B cell (primary cell): ENCODE results near the gene PARD3B. TPM values are rescaled to one million over a fixed set of nuclear protein-coding genes. Genes with fewer than 3 reads are reported as not detected.

ENCODE experiments used
- ATAC-seq: fragments of 200-7000 bp; cut with Tn5 transposase; one replicate; pipeline ENCODE4 v1.10.0; 2021; ENCODE audit warnings: low read depth, mild to moderate bottlenecking, moderate number of reproducible peaks, moderate library complexity
- CTCF ChIA-PET: fragments of 350-600 bp; sonication (Branson Sonifier 250); formaldehyde crosslinking; loops from one replicate; lab custom pipeline; 2021; ENCODE audit warnings: antibody characterized with exemption, inconsistent platforms; lab: Charles Lee
- POLR2A ChIA-PET: fragments of 350-600 bp; sonication (Branson Sonifier 250); formaldehyde crosslinking; loops from one replicate; lab custom pipeline; 2021; ENCODE audit warnings: antibody characterized with exemption; lab: Charles Lee
- DNase-seq: peaks from one replicate; pipeline ENCODE4 v3.0.0; 2013
- H2AFZ ChIP-seq: 2 replicates; pipeline ENCODE4 v1.6.1; 2012; ENCODE audit warnings: mild to moderate bottlenecking, low read depth, low read length; ENCODE audit not compliant: insufficient read depth, poor library complexity, severe bottlenecking
- H3K27ac ChIP-seq, 2 donors: 1 replicate in 1 of 2; 2 replicates in 1 of 2; pipeline ENCODE4 v1.5.1; 2012 to 2013; ENCODE audit warnings: low read length in 2 of 2, mild to moderate bottlenecking in 2 of 2, moderate library complexity in 1 of 2
- H3K27me3 ChIP-seq, 4 experiments: fragments of 200-600 bp in 1 of 4; sonication (generic) in 1 of 4; replicated peaks in 1 of 4; 1 replicate in 2 of 4; 2 replicates in 2 of 4; pipeline versions ENCODE4 v1.6.1 to v1.7.0; 2013 to 2016; ENCODE audit warnings: low read length in 3 of 4, mild to moderate bottlenecking in 2 of 4, mixed read lengths in 1 of 4, moderate library complexity in 1 of 4; ENCODE audit not compliant: insufficient read depth in 4 of 4, control insufficient read depth in 3 of 4; ENCODE audit errors: control extremely low read depth in 1 of 4
- H3K36me3 ChIP-seq, 2 experiments: replicated peaks in 1 of 2; 1 replicate in 1 of 2; 2 replicates in 1 of 2; pipeline versions ENCODE4 v1.6.1 to v1.7.1; 2013; ENCODE audit warnings: low read length in 1 of 2; ENCODE audit not compliant: insufficient read depth in 2 of 2, control insufficient read depth in 1 of 2; ENCODE audit errors: control extremely low read depth in 1 of 2, extremely low read depth in 1 of 2
- H3K4me1 ChIP-seq, 2 donors: fragments of 200-600 bp in 1 of 2; sonication (generic) in 1 of 2; 1 replicate in 1 of 2; 2 replicates in 1 of 2; pipeline versions ENCODE4 v1.5.1 to v1.6.1; 2013 to 2017; ENCODE audit warnings: low read length in 2 of 2; ENCODE audit not compliant: control insufficient read depth in 2 of 2, insufficient read depth in 2 of 2
- H3K4me2 ChIP-seq: replicated peaks from 2 replicates; pipeline ENCODE3; 2012; ENCODE audit warnings: mild to moderate bottlenecking, low read depth, low read length; ENCODE audit not compliant: poor library complexity, severe bottlenecking
- H3K4me3 ChIP-seq, 5 experiments: fragments of 200-600 bp in 1 of 5; sonication (generic) in 1 of 5; 1 replicate in 3 of 5; 2 replicates in 2 of 5; pipeline versions ENCODE4 v1.5.1 to v1.7.0; 2011 to 2016; ENCODE audit warnings: low read length in 4 of 5, mild to moderate bottlenecking in 4 of 5, low read depth in 2 of 5, control low read depth in 1 of 5, moderate library complexity in 1 of 5; ENCODE audit not compliant: insufficient read depth in 1 of 5; ENCODE audit errors: control extremely low read depth in 1 of 5, extremely low read depth in 1 of 5
- H3K79me2 ChIP-seq: fragments of 200-600 bp; sonication (generic); one replicate; pipeline ENCODE4 v1.6.0; 2016; ENCODE audit warnings: low read length; ENCODE audit not compliant: control insufficient read depth, insufficient read depth
- H3K9ac ChIP-seq: fragments of 200-600 bp; sonication (generic); 2 replicates; pipeline ENCODE4 v1.6.1; 2017; ENCODE audit warnings: mild to moderate bottlenecking, low read length, moderate library complexity
- H3K9me3 ChIP-seq, 3 donors: one replicate each; pipeline versions ENCODE4 v1.6.1 to v1.7.1; 2013; ENCODE audit warnings: low read length in 2 of 3; ENCODE audit not compliant: control insufficient read depth in 2 of 3, insufficient read depth in 1 of 3; ENCODE audit errors: control extremely low read depth in 1 of 3
- H4K20me1 ChIP-seq: 2 replicates; pipeline ENCODE4 v1.6.0; 2012; ENCODE audit warnings: mild to moderate bottlenecking, low read length; ENCODE audit not compliant: insufficient read depth, control insufficient read depth, poor library complexity, severe bottlenecking
- H3K27ac Mint-ChIP-seq: one replicate; pipeline ENCODE4 v1.8.0; 2021; ENCODE audit warnings: mixed read lengths
- H3K27me3 Mint-ChIP-seq: one replicate; pipeline ENCODE4 v1.8.0; 2021; ENCODE audit warnings: mixed read lengths
- H3K4me1 Mint-ChIP-seq: one replicate; pipeline ENCODE4 v1.8.0; 2021; ENCODE audit warnings: mixed read lengths
- H3K4me3 Mint-ChIP-seq: one replicate; pipeline ENCODE4 v1.8.0; 2021; ENCODE audit warnings: mixed read lengths
- H3K9me3 Mint-ChIP-seq: one replicate; pipeline ENCODE4 v1.8.0; 2022; ENCODE audit warnings: mixed read lengths; ENCODE audit not compliant: insufficient read depth
- EZH2 ChIP-seq: IDR thresholded peaks from 2 replicates; pipeline ENCODE4 v1.6.1; 2012; ENCODE audit warnings: borderline replicate concordance, low read depth, mild to moderate bottlenecking, moderate library complexity, low read length; ENCODE audit not compliant: insufficient read depth, poor library complexity, severe bottlenecking
- WGBS: methylation state at CpG from one replicate; pipeline ENCODE4 v1.1.5; 2013; ENCODE audit warnings: missing lambda C conversion rate; ENCODE audit not compliant: insufficient coverage; 5-methylcytosine and 5-hydroxymethylcytosine counted together
- intact Hi-C: fragments of 100-400 bp; cut with micrococcal nuclease; formaldehyde crosslinking; loops from one replicate; pipeline ENCODE4 v1.10.0; 2022
- polyA plus RNA-seq: library from polyadenylated mRNA; depleted of rRNA; stranded (reverse); fragments of >200 nt; gene quantifications from 2 replicates; pipeline ENCODE4 v1.2.3, GENCODE V29; 2012
- total RNA-seq, 2 donors: library from RNA; stranded (reverse); fragments of 120-200 nt in 1 of 2; gene quantifications; 1 replicate in 1 of 2; 2 replicates in 1 of 2; pipeline versions ENCODE4 v1.2.3 to v1.2.4, GENCODE V29; 2013 to 2022
- TF ChIP-seq, protein P1 (sequence below): fragments of 200-600 bp; IDR thresholded peaks from one replicate; pipeline ENCODE4 v1.8.0; 2022; ENCODE audit warnings: antibody characterized with exemption, mild to moderate bottlenecking

PARD3B gene
- total and polyA plus RNA-seq, 2 donors (not counting 1 experiment from before 2014, with no cell fraction given) = not detected

DNA sequence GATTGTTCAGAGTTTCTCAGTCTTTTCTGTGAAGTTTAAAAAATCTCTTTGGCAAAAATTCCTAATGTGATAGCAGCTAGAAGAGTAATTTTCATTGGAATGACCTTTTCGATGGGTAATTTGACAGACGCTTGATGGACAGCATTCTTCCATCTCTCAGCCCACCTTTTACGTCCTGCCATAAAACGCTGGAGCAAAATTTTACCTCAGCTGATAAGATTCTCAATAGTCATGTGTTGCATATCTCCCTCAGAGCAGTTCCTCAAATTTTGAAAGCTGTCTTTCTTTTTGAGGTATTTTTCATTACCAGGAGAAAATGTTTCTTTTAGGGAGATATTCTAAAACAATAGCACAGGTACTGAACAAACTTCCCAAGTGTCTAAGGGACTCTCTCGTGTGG, 441.4 kb downstream of the PARD3B start:
- TF ChIP-seq, protein P1, sequence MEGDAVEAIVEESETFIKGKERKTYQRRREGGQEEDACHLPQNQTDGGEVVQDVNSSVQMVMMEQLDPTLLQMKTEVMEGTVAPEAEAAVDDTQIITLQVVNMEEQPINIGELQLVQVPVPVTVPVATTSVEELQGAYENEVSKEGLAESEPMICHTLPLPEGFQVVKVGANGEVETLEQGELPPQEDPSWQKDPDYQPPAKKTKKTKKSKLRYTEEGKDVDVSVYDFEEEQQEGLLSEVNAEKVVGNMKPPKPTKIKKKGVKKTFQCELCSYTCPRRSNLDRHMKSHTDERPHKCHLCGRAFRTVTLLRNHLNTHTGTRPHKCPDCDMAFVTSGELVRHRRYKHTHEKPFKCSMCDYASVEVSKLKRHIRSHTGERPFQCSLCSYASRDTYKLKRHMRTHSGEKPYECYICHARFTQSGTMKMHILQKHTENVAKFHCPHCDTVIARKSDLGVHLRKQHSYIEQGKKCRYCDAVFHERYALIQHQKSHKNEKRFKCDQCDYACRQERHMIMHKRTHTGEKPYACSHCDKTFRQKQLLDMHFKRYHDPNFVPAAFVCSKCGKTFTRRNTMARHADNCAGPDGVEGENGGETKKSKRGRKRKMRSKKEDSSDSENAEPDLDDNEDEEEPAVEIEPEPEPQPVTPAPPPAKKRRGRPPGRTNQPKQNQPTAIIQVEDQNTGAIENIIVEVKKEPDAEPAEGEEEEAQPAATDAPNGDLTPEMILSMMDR = no peak
- TF ChIP-seq EZH2 = no peak
- Histone ChIP-seq H3K4me2 (no peak overlapping the region), H3K4me3 (no peak overlapping the region), H3K9me3 (no peaks in the 10 kb centered on the region), H3K27ac (no peak overlapping the region), H3K27me3 (no peaks in the 10 kb centered on the region), H2AFZ (no peak overlapping the region), H3K36me3 (no peaks in the 10 kb centered on the region), H3K9ac (no peak overlapping the region), H3K79me2 (no peaks in the 10 kb centered on the region), H4K20me1 (no peaks in the 10 kb centered on the region), H3K4me1 (no peaks in the 10 kb centered on the region)
- 75% methylated on average over 4 of the region's 5 CpGs for WGBS
- Mint-ChIP-seq H3K27ac (no peak overlapping the region), H3K4me1 (no peaks in the 10 kb centered on the region), H3K4me3 (no peak overlapping the region), H3K9me3 (no peaks in the 10 kb centered on the region), H3K27me3 (no peaks in the 10 kb centered on the region)
- ChIA-PET CTCF (no interaction called here), POLR2A (no interaction called here)
- intact Hi-C loops = no loop called here
- ATAC-seq (no peak), DNase-seq (no peak)

DNA sequence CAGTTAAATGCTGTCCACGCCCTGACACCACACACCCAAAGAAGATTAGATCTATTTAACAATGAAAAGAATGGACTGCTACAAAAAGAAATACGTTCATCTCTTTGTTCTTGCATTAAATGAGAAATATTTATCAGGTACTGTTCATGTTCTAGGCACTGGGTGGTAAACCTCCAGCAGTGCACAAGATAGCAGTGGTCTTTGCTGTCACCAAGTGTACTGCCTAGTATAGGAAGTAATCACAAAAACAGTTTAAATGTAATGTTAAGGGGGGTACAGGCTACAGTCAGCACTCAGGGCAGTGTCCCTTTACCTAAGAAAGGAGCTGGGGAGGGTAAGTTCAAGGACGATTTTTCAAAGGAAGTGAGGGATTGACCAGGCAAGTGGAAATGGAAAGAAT, 443.6 kb downstream of the PARD3B start:
- no peaks in the 10 kb centered on the region for H3K4me1 ChIP-seq
- TF ChIP-seq, protein P1 = no peak
- no peak for TF ChIP-seq EZH2
- Mint-ChIP-seq H3K4me3 (no peak overlapping the region), H3K4me1 (no peaks in the 10 kb centered on the region), H3K27me3 (no peaks in the 10 kb centered on the region), H3K27ac (no peak overlapping the region), H3K9me3 (no peaks in the 10 kb centered on the region)
- no peaks in the 10 kb centered on the region for H4K20me1 ChIP-seq
- ChIA-PET CTCF (no interaction called here), POLR2A (no interaction called here)
- ATAC-seq = no peak
- WGBS = 38% methylated on average over 1 of the region's 3 CpGs
- H3K36me3 ChIP-seq = no peaks in the 10 kb centered on the region
- no peaks in the 10 kb centered on the region for H3K79me2 ChIP-seq
- DNase-seq = no peak
- no peak overlapping the region for H3K9ac ChIP-seq
- no peak overlapping the region for H3K27ac ChIP-seq
- H2AFZ ChIP-seq = no peak overlapping the region
- intact Hi-C loops = no loop called here
- no peak overlapping the region for H3K4me3 ChIP-seq
- no peaks in the 10 kb centered on the region for H3K9me3 ChIP-seq
- H3K4me2 ChIP-seq = no peak overlapping the region
- no peaks in the 10 kb centered on the region for H3K27me3 ChIP-seq
